ENCODE measurements around the gene ATP11C.

The ATP11C gene

DNA sequence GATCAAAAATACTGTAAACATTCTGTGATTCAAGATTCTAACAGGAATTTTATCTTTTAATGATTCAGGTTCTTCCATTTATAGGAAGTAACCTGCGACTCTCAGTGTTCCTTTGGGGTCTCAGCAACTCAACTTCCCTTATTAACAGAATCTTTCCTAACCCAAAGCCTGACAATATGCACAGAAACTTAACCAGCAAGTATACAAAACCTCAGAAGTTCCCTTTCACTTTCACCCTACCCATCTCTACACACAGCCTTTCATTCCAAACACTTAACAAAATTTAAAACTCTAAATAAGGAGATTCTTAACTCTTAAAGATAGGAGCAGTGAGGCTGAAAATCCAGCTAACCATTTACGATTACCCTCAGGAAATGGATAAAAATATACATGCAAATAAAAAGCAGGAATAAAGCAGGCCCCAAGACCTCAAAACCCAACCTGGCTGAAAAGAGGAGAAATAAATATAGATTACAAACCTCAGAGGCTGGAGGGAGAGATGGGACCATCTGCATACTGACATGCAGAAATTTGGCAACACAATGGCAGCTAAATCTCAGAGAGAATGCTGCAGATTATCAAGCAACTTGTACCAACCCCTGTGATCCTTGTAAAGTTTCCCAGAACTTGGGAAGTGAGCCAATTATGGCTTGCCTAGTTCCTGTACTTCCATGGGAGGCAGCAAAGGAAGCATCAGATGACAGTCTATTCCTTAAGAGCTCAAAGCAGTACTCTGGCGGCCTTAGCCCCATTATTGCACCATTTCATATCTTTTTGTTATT is 101.0 kb downstream of the ATP11C start:
- peak; percentile 36 for DNase-seq (ENCODE audit: low read depth)
- TF ChIP-seq, protein P1, sequence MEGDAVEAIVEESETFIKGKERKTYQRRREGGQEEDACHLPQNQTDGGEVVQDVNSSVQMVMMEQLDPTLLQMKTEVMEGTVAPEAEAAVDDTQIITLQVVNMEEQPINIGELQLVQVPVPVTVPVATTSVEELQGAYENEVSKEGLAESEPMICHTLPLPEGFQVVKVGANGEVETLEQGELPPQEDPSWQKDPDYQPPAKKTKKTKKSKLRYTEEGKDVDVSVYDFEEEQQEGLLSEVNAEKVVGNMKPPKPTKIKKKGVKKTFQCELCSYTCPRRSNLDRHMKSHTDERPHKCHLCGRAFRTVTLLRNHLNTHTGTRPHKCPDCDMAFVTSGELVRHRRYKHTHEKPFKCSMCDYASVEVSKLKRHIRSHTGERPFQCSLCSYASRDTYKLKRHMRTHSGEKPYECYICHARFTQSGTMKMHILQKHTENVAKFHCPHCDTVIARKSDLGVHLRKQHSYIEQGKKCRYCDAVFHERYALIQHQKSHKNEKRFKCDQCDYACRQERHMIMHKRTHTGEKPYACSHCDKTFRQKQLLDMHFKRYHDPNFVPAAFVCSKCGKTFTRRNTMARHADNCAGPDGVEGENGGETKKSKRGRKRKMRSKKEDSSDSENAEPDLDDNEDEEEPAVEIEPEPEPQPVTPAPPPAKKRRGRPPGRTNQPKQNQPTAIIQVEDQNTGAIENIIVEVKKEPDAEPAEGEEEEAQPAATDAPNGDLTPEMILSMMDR (IDR thresholded peaks at IDR 0.05; ENCODE audit: insufficient read depth, low read depth, low read length, missing control alignments): no peak
- no peak overlapping the region for H3K4me3 ChIP-seq (ENCODE audit: low read length)

DNA sequence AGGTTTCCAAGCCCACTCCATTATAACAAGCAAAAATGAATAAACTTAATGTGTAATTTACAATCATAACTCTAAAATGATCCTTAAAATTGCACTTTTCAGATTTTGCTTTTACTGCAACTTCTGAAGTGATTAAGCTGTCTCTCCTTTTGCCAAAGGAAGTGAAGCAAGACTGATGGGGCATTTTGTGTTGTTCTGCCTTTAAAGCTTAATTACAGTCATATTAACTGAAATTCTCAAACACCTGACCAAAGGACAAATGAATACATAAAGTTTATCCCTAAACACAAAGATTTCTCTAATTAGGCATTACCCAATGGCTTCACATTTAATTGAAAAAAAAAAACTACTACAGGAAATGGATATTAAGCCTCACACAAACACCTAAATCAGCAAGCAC is 101.8 kb downstream of the ATP11C start:
- H3K4me3 ChIP-seq (ENCODE audit: low read length): no peak overlapping the region
- no peak for DNase-seq (ENCODE audit: low read depth)
- TF ChIP-seq, protein P1 (IDR thresholded peaks at IDR 0.05; ENCODE audit: insufficient read depth, low read depth, low read length, missing control alignments): no peak

DNA sequence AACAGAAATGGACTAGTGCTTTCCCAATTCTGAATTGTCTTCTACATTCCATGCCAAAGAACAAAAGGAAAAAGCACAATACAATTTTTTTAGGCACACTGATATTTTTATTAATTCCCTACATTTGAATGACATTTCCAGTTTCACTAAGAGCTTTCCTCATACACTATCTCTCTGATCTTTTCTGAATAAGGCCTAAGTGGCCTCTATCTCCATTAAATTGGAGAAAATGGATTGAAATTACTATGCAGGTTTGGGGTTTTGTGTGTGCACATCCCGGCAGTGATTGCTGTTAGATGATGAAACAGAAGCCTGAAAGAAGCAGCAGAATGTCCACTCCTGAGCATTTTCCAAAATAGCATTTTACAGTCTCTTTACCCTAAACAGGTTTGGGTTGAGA is 104.0 kb downstream of the ATP11C start:
- H3K4me3 ChIP-seq (ENCODE audit: low read length): no peak overlapping the region
- TF ChIP-seq, protein P1 (IDR thresholded peaks at IDR 0.05; ENCODE audit: insufficient read depth, low read depth, low read length, missing control alignments): no peak
- DNase-seq (ENCODE audit: low read depth): no peak

DNA sequence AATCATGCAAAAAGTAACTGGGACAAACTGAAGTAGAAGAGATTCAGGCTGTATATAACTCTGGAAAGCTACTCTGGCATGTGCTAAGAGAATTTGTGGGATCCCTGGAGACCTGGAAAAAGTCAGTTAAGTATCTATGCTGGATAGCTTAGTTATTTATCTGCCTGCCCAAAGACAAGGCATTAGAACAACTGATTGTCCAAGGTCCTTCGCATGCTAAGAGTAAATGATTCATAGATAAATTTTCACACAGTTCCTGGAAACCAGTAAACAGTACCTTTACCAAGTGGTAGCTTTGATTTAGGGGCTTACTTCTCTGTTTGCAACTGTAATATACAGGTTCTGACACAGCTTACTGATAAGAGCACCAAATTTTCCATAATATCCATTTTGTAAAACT is 104.8 kb downstream of the ATP11C start:
- H3K4me3 ChIP-seq (ENCODE audit: low read length): no peak overlapping the region
- TF ChIP-seq, protein P1 (IDR thresholded peaks at IDR 0.05; ENCODE audit: insufficient read depth, low read depth, low read length, missing control alignments): no peak
- DNase-seq (ENCODE audit: low read depth): no peak

DNA sequence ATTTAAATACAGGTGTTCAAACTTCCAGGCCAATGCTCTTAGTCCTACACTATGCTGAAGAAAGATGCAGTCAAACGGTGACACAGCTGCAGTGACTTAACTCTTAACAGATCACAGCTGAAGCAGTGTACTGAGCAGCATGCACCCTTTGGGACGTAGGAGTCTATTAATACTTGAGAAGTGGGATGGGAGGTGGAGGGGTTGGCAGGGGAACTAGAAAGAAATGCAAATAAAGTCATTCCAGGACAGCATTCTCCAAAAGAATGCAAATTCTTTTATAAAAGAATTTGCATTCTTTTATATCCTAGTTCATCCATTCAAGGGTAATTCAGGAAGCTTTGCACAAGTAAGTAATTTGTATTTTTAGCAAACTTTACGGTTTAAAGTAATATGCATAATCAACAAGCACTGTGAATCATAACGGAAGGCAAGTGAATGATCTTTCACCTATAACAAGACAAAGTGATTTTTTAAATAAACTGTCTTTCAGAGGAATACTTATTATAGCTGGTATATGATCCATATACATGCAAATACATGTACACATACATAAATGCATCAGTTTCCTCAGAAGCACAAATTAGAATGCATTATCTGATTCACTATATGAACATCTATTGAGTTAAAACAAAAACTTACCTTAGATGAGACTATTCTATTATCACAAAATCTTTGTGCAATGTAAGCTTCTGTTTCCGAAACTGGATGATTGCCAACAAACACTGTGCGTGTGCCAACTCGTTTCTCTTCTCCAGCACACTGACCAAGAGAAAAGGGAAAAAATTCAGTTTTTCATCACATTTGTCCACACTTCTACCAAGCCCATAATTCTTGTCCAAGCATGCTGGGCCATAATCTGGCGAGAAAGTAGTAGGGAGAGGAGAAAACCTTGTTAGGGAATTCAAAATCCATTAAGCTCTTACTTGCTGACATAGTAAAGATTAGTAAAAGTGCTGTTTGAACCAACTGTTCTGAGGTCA is 106.5 kb downstream of the ATP11C start:
- TF ChIP-seq, protein P1 (IDR thresholded peaks at IDR 0.05; ENCODE audit: insufficient read depth, low read depth, low read length, missing control alignments): no peak
- DNase-seq (ENCODE audit: low read depth): peak; percentile 76
- no peak overlapping the region for H3K4me3 ChIP-seq (ENCODE audit: low read length)

DNA sequence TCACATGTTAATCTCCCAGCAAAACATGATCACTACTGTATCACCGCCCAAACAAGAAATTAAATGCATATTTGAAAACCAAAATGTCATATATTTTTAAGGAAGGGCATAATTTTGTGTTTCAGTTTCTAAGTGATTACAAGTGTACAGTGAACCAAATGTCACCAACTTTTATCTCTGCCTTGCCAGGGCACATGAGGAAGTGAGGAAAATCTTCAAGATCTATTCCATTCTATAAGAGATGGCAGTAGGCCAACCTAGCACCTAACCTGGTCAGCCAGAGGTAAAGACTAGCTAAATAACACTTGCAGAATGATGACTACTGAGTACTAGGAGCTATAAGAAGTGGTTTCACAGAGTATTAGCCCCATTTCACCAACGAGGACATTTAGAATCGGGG is 107.2 kb downstream of the ATP11C start:
- TF ChIP-seq, protein P1 (IDR thresholded peaks at IDR 0.05; ENCODE audit: insufficient read depth, low read depth, low read length, missing control alignments): no peak
- no peak for DNase-seq (ENCODE audit: low read depth)
- H3K4me3 ChIP-seq (ENCODE audit: low read length): no peak overlapping the region
